MG63 (cell line): Measurements from ENCODE around the gene LCMT2. TPM values are rescaled to one million over a fixed set of nuclear protein-coding genes. Genes with fewer than 3 reads are reported as not detected.

Experiments used
- DNase-seq: peaks from one replicate; pipeline ENCODE4 v3.0.0-alpha.2; 2020
- H3K27me3 ChIP-seq: fragments of 250-450 bp; sonication (Bioruptor Pico); 2 replicates; pipeline ENCODE4 v1.5.1; 2020; ENCODE audit warnings: mild to moderate bottlenecking, moderate library complexity
- H3K36me3 ChIP-seq: fragments of 250-450 bp; sonication (Bioruptor Pico); 2 replicates; pipeline ENCODE4 v1.5.1; 2020; ENCODE audit warnings: mild to moderate bottlenecking, moderate library complexity
- H3K4me3 ChIP-seq: fragments of 250-450 bp; sonication (Bioruptor Pico); 2 replicates; pipeline ENCODE4 v1.5.1; 2020; ENCODE audit warnings: mild to moderate bottlenecking, moderate library complexity
- H3K9me3 ChIP-seq: fragments of 250-450 bp; sonication (Bioruptor Pico); 2 replicates; pipeline ENCODE4 v1.5.1; 2020; ENCODE audit warnings: mild to moderate bottlenecking, moderate library complexity
- total RNA-seq: library from RNA; depleted of rRNA; stranded (reverse); fragments of >200 nt; shearing (Covaris generic); gene quantifications from 2 replicates; pipeline ENCODE4 v1.2.3, GENCODE V29; 2014; ENCODE audit warnings: low replicate concordance; rRNA removed

Gene LCMT2, protein sequence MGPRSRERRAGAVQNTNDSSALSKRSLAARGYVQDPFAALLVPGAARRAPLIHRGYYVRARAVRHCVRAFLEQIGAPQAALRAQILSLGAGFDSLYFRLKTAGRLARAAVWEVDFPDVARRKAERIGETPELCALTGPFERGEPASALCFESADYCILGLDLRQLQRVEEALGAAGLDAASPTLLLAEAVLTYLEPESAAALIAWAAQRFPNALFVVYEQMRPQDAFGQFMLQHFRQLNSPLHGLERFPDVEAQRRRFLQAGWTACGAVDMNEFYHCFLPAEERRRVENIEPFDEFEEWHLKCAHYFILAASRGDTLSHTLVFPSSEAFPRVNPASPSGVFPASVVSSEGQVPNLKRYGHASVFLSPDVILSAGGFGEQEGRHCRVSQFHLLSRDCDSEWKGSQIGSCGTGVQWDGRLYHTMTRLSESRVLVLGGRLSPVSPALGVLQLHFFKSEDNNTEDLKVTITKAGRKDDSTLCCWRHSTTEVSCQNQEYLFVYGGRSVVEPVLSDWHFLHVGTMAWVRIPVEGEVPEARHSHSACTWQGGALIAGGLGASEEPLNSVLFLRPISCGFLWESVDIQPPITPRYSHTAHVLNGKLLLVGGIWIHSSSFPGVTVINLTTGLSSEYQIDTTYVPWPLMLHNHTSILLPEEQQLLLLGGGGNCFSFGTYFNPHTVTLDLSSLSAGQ
- total RNA-seq: 13.1 and 16.5 TPM in 2 replicates

DNA sequence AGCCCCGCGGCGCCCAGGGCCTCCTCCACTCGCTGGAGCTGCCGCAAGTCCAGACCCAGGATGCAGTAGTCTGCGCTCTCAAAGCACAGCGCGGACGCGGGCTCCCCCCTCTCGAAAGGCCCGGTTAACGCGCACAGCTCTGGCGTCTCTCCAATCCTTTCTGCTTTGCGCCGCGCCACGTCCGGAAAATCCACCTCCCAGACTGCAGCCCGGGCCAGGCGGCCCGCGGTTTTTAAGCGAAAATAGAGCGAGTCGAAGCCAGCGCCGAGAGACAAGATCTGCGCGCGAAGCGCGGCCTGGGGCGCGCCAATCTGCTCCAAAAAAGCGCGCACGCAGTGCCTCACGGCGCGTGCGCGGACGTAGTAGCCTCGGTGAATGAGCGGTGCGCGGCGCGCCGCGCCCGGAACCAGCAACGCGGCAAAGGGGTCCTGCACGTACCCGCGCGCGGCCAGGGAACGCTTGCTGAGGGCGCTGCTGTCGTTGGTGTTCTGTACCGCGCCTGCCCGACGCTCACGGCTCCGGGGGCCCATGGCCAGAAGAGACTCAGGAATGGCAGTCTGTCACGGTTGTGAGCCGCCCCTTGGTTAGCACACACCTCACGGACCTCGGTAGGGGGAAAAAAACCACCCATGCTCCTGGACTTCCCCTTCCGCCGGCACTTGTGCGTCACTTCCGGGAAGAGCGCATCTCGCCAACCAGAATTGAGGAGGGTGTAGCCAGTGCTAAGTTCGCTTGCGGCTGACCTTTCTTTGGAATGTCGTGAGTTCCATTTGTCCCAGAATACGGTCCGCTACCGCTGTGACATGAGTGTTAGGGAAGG lies at the start of gene LCMT2:
TSS of gene LCMT2 (minus strand) at position 614 of the 820 bp plus-strand sequence. CDS start at position 530, 84 bp downstream.
- peak; percentile 93 for DNase-seq
- no peaks in the 10 kb centered on the region for H3K27me3 ChIP-seq

DNA sequence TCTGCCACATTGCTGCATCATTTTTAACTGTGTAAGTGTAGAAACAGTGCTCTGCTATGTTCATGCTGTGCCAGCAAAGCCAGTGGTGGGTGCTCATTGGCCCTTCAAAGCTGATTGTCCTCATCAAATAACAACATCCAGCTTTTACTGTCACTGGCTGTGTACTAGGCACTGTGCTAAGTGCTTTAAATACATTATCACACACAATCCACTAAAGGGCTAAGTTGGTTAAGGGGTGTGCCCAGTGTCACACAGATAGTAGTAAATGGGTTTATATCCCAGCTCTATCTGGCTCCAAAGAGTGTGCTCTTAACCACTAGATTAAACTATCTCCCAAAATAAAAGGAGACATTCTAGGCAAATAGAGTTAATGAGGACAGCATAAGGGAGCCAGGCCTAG lies 48.2 kb upstream of the LCMT2 start:
- Histone ChIP-seq H3K9me3 (no peaks in the 10 kb centered on the region), H3K36me3 (peaks cover 67% of the 10 kb centered on the region), H3K4me3 (no peak overlapping the region), H3K27me3 (no peaks in the 10 kb centered on the region)
- no peak for DNase-seq

More for the DNA sequence above, at the start of gene LCMT2:
- Histone ChIP-seq H3K4me3 (peak within 1 kb of the TSS; percentile 83), H3K9me3 (no peaks in the 10 kb centered on the region), H3K36me3 (peaks cover 13% of the 10 kb centered on the region)

- Histone ChIP-seq H3K27me3 (no peaks in the 10 kb centered on the region), H3K36me3 (peaks cover 53% of the 10 kb centered on the region), H3K4me3 (no peak overlapping the region), H3K9me3 (no peaks in the 10 kb centered on the region)
- no peak for DNase-seq
These were observed 45.8 kb upstream of the LCMT2 start for GRCh38 chr15:43376017-43376705.

- no peaks in the 10 kb centered on the region for H3K27me3 ChIP-seq
- DNase-seq: peak; percentile 87
- peaks cover 43% of the 10 kb centered on the region for H3K36me3 ChIP-seq
- H3K9me3 ChIP-seq: 0 out of 2 replicates have a peak, but pooled peaks cover 2% of the 10 kb centered on the region
- peak within 1 kb of the TSS; percentile 90 for H3K4me3 ChIP-seq
These were observed 40.9 kb upstream of the LCMT2 start, which contains the start of the genes TUBGCP4 and ZSCAN29 for GRCh38 chr15:43370975-43371974. Gene TUBGCP4, plus strand, starts transcription at chr15:43371101. Its CDS starts 254 bp downstream, at chr15:43371355. Gene ZSCAN29, minus strand, starts transcription at chr15:43371043. Its CDS starts 1,130 bp downstream, at chr15:43369913.

- H3K4me3 ChIP-seq: peak overlapping the region; percentile 90
- H3K36me3 ChIP-seq: peaks cover 48% of the 10 kb centered on the region
- DNase-seq: peak; percentile 18
- H3K9me3 ChIP-seq: peaks cover 5% of the 10 kb centered on the region
- no peaks in the 10 kb centered on the region for H3K27me3 ChIP-seq
These were observed 40.1 kb upstream of the LCMT2 start for GRCh38 chr15:43370310-43370974.

GRCh38 chr15:43361313-43361903 lies 31.0 kb upstream of the LCMT2 start:
- H3K36me3 ChIP-seq: peaks cover 84% of the 10 kb centered on the region
- no peak for DNase-seq

GRCh38 chr15:43360821-43361220 lies 30.4 kb upstream of the LCMT2 start:
- no peak overlapping the region for H3K4me3 ChIP-seq
- H3K36me3 ChIP-seq: peaks cover 78% of the 10 kb centered on the region
- peaks cover 54% of the 10 kb centered on the region for H3K9me3 ChIP-seq
- DNase-seq: no peak
- no peaks in the 10 kb centered on the region for H3K27me3 ChIP-seq

More at GRCh38 chr15:43361313-43361903, 31.0 kb upstream of the LCMT2 start:
- no peaks in the 10 kb centered on the region for H3K27me3 ChIP-seq
- H3K4me3 ChIP-seq: no peak overlapping the region
- H3K9me3 ChIP-seq: peaks cover 55% of the 10 kb centered on the region

GRCh38 chr15:43352693-43353382 lies 22.5 kb upstream of the LCMT2 start:
- Histone ChIP-seq H3K4me3 (no peak overlapping the region), H3K9me3 (0 out of 2 replicates have a peak, but pooled peaks cover under 1% of the 10 kb centered on the region), H3K36me3 (peaks cover 18% of the 10 kb centered on the region), H3K27me3 (no peaks in the 10 kb centered on the region)
- DNase-seq: no peak

DNA sequence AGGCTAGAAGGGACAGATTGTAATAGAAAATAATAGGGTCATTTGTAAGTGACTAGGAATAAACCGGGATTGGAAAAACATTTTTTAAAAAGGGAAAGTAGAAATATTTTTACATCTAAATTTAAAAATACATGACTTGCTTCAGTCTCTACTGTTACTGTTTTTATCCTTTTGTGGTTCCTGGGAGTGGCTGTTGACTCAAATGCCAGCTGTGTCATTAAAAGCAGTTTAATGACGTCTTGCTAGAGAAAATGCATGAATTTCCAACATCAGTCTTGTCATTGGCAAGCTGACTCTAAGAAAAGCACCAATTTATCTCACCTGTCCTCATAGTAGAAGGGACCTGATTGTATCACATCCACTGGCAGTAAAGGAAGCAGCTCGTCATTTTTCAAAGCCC lies 16.7 kb upstream of the LCMT2 start:
- H3K9me3 ChIP-seq: no peaks in the 10 kb centered on the region
- H3K4me3 ChIP-seq: no peak overlapping the region
- DNase-seq: no peak
- H3K36me3 ChIP-seq: peaks cover 44% of the 10 kb centered on the region
- H3K27me3 ChIP-seq: no peaks in the 10 kb centered on the region

DNA sequence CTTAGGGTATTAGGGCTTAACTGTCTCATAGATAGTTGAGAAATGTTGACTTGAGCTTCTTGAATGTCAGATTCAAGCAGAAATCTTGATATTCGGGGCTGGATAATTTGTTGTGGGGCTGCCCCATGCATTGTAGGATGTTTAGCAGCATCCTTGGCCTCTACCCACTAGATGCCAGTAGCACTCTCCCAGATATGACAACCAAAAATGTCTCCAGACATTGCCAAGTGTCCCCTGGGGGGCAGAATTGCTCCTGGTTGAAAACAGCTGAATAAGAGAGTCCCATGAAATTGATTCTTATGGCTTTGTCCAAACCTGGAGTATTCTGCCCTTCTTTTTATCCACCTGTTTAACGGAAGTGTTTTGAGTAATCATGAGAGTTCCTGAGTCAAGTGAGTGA lies 15.9 kb upstream of the LCMT2 start:
- Histone ChIP-seq H3K36me3 (peaks cover 37% of the 10 kb centered on the region), H3K9me3 (no peaks in the 10 kb centered on the region), H3K4me3 (no peak overlapping the region), H3K27me3 (no peaks in the 10 kb centered on the region)
- no peak for DNase-seq

GRCh38 chr15:43330780-43331087 lies 361 bp upstream of the LCMT2 start:
- no peak for DNase-seq
- Histone ChIP-seq H3K4me3 (peak overlapping the region; percentile 83), H3K36me3 (peaks cover 15% of the 10 kb centered on the region), H3K9me3 (no peaks in the 10 kb centered on the region), H3K27me3 (no peaks in the 10 kb centered on the region)

DNA sequence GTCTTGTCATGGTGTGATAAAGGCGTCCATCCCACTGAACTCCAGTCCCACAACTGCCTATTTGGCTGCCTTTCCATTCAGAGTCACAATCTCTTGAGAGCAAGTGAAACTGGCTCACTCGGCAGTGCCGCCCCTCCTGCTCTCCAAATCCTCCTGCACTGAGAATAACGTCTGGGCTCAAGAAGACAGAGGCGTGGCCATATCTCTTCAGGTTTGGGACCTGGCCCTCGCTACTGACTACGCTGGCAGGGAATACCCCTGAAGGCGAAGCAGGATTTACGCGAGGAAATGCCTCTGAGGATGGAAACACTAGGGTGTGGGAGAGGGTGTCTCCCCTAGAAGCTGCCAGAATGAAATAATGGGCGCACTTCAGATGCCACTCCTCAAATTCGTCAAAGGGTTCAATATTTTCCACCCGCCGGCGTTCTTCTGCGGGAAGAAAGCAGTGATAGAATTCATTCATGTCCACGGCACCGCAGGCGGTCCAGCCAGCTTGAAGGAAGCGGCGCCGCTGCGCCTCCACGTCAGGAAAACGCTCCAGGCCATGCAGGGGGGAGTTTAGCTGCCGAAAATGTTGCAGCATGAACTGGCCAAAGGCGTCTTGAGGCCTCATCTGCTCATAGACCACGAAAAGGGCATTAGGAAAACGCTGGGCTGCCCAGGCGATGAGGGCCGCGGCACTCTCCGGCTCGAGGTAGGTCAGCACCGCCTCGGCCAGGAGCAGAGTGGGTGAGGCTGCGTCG lies 985 bp downstream of the LCMT2 start:
- H3K9me3 ChIP-seq: no peaks in the 10 kb centered on the region
- peak overlapping the region; percentile 83 for H3K4me3 ChIP-seq
- peaks cover 13% of the 10 kb centered on the region for H3K36me3 ChIP-seq
- no peaks in the 10 kb centered on the region for H3K27me3 ChIP-seq
- DNase-seq: peak; percentile 26

DNA sequence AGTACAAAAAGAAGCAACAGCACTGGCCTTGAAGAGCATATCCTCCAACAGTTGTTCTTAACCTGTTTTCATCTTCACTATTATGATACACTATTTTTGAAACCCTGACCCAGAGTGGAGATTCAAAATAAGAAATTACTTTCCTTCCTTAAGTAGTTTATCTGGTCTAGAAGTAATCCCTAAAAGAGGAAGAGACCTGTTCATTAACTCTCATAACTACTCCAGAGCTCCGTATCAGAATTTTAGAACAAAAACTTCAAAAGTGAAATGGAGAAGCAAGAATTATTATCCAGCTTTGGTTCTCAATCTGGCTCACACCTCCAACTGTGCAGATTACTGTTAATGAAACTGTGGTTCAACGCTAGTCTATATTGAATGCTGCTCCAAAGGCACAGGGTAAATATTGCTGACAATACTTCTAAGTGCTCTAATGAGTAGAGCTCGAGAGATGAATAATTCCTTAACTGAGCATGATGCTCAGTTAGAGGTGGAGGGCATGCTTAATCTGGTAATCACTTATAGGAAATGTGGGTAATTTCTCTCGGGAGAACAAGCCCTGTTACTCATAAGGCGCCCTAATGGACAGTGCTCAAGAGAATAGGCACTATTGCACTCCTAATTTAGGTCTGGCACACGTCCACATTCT lies 5.2 kb downstream of the LCMT2 start:
- Histone ChIP-seq H3K9me3 (no peaks in the 10 kb centered on the region), H3K27me3 (no peaks in the 10 kb centered on the region), H3K4me3 (no peak overlapping the region), H3K36me3 (peaks cover 13% of the 10 kb centered on the region)
- DNase-seq: no peak
